Subcutaneous adipose tissue (tissue), 4 donors: ENCODE data around the gene TNS3. TPM values are rescaled to one million over a fixed set of nuclear protein-coding genes. Genes with fewer than 3 reads are reported as not detected.

Experiments used
- total RNA-seq, 4 donors: library from RNA; depleted of rRNA; stranded (reverse); fragments of >200 nt; gene quantifications; one replicate each; pipeline ENCODE4 v1.1.0, GENCODE V29; 2016
- TF ChIP-seq, protein P1 (sequence below): fragments of 450-650 bp; IDR thresholded peaks from one replicate; pipeline ENCODE4 v1.5.1; 2016; ENCODE audit warnings: low read depth, mild to moderate bottlenecking, control low read depth, antibody characterized with exemption, moderate library complexity

Gene TNS3
- total RNA-seq, 4 donors from 2014 or later: 104 to 137 (median 110) TPM

DNA sequence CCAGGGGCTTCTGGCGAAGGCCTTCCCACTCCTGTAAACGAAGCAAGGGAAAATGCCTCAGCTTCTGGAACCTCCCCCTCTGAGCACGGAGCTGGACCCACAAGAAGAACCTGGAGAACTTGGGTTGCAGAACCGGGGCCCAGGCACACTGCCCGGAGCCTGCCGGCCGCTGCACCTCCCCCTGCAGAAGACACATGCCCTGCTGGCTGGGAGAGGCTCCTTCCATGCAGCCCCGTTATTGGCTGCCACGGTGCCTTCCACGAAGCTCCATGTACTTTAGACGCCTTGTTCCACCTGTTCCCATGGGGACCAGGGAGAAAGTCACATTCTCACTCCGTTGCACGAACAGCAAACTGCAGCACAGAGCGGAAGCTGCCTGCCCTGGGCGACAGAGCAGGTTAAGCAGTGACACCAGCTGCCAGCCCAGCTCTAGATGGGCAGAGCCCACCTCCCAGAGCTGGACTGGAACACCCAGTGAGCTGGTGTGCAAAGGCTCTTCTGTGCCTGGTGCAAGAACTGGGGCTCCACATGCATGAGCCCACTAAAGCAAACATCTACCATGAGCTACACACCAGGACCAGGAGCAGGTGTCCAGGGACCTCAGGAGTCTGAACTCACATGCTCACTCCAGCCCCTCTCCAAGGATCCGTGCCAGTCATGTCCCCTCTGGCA lies 70.1 kb downstream of the TNS3 start:
- TF ChIP-seq, protein P1, sequence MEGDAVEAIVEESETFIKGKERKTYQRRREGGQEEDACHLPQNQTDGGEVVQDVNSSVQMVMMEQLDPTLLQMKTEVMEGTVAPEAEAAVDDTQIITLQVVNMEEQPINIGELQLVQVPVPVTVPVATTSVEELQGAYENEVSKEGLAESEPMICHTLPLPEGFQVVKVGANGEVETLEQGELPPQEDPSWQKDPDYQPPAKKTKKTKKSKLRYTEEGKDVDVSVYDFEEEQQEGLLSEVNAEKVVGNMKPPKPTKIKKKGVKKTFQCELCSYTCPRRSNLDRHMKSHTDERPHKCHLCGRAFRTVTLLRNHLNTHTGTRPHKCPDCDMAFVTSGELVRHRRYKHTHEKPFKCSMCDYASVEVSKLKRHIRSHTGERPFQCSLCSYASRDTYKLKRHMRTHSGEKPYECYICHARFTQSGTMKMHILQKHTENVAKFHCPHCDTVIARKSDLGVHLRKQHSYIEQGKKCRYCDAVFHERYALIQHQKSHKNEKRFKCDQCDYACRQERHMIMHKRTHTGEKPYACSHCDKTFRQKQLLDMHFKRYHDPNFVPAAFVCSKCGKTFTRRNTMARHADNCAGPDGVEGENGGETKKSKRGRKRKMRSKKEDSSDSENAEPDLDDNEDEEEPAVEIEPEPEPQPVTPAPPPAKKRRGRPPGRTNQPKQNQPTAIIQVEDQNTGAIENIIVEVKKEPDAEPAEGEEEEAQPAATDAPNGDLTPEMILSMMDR: no peak

DNA sequence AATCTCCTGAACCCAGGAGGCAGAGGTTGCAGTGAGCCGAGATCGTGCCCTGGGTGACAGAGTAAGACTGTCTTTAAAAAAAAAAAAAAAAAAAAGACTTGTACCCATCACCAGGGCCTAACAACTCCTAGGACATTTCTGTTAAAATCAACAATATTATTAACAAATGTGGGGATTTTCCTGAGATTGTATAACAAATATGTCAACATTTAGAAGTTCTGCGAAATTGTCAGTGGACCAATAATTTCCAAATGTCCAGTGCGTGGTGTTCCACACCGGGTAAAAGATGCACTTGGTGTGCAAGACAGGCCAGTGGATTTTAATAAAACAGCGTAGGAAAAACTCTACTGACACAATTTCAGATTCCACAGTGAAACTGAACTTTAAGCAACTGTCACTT lies 71.1 kb downstream of the TNS3 start:
- TF ChIP-seq, protein P1: no peak

DNA sequence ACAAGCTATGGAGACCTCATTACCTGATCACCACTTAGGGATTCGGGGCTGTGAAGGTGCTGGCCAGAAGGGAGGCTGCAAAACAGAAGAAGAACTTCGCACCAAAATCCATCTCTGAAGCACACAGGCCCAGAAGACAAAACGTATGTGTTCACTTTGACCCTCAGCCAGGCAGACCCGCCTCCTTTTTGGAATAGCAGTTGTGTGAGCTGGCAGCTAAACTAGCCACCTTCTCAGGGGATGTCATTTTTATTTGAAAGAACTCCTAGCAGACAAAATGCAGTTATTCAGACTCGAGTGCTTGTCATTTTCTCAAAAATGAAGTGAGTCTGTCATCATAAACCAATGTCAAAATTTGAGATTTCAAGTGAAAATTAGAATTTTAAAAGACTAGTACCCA lies 71.7 kb downstream of the TNS3 start:
- TF ChIP-seq, protein P1: no peak

DNA sequence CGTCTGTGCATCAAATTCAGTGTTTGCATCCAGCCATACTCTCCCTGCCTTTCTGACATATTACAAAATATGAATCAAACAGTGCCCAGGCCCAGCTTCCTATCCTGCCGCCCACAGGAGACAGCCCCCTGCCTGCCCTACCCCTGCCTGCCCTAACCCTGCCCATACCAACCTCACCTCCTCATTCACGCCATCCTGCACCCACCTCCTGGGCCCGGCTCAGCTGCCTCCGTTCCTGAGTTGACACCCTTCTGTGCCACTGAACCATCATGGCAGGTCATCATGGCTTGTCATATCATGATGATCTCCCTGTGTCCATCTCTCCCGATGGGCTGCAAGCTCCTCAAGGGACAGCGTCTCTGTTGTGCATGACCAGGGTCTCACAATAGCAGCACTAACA lies 72.3 kb downstream of the TNS3 start:
- TF ChIP-seq, protein P1: no peak

DNA sequence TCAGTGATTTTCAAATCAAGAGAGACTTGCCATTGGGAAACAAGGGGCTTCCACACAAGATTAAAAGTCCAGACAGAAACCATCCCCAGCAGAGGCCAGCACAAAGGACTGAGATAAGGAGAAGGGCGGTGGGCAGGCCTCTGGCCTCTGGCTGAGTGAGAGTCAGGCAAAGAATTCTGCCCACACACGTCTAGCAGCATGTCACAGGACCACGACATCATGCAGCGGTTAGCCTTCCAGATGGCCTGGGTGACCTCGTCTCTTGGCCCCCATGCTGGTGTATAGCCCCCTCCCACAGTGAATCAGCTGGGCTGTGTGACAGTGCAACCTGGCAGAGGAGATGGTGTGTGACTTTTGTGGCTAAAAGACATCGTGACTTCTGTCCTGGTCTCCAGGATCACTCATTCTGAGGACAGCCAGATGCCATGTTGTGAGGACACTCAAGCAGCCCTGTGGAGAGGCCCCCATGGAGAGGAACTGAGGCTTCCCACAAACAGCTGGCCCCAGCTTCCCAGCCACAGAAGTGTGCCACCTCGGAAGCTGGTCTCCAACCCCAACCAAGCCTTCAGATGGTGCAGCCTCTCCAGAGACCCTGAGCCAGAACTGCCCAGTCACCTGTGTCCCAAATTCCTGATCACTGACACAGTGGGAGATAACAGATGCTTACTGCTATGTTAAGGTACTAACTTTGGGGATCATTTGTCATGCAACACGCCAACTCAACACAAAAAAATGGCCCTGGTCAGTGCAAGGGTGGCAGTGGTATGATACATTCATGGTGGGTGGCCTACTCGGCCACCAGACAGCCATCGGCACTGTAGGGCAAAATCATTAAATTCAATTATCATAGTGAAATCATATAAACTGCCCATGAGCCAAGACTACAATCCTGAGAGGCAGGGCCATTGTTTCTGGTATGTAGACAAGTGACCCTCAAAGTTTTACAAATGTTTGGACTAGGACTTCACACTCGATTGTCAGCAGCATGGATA lies 73.2 kb downstream of the TNS3 start:
- TF ChIP-seq, protein P1: no peak

DNA sequence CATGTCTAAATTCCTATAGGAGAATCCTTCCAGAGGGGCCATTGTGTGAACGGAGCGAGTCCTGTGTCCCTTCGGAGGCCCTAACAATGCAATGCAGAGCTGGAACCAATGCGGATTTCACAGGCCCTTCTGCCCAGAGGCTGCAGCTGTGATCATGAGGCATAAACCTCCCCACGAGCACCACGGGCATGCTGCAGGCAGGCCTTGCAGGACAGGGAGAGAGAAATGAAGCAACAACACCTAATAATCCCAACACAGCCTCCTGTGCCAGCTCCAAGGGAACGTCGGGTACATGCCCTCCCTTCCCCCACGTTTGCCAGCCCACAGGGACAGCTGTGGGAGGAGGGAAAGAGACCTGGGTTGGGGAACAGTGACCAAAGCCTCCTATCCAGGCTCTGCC lies 74.4 kb downstream of the TNS3 start:
- TF ChIP-seq, protein P1: no peak
